22Rv1 (cell line): ENCODE data around the gene PDGFRB.

Experiments
- CTCF ChIP-seq: fragments of 450-650 bp; IDR thresholded peaks from 2 replicates; pipeline ENCODE4 v1.5.1; 2017; ENCODE audit warnings: mild to moderate bottlenecking
- ZFX ChIP-seq: fragments of 450-650 bp; IDR thresholded peaks from 2 replicates; pipeline ENCODE4 v1.6.1; 2017; ENCODE audit warnings: antibody characterized with exemption, borderline replicate concordance

- TF ChIP-seq CTCF (no peak), ZFX (no peak)
These were observed 28.4 kb upstream of the PDGFRB start for GRCh38 chr5:150184006-150184405.
